Left colon (tissue), 2 donors: ENCODE data around the gene ANP32A. TPM values are rescaled to one million over a fixed set of nuclear protein-coding genes. Genes with fewer than 3 reads are reported as not detected.

ENCODE experiments used
- ATAC-seq: fragments of 200-7000 bp; cut with Tn5 transposase; one replicate; pipeline ENCODE4 v1.9.1; 2020; ENCODE audit warnings: mild to moderate bottlenecking, moderate library complexity
- DNase-seq, 2 donors: peaks; one replicate each; pipeline ENCODE4 v3.0.0-alpha.2; 2020
- intact Hi-C, 2 donors: fragments of 100-400 bp; cut with DNase I in 1 of 2; cut with micrococcal nuclease in 1 of 2; formaldehyde crosslinking; loops; one replicate each; pipeline versions ENCODE4 v1.11.2 to v1.14.0; 2022; cut with DNase I, micrococcal nuclease
- total RNA-seq, 2 donors: library from RNA; stranded (reverse); fragmentation: NEBNext Ultra II Directional; extraction: Animal tissue kit (Norgen Biotek cat#: 25700); gene quantifications; one replicate each; pipeline ENCODE4 v1.2.1, GENCODE V29; 2021
- donor health status: DM: no; HTN: no; CAD: no.
- donor health status: DM: yes; HTN: yes; CAD: no.

The ANP32A gene
- total RNA-seq, 2 donors from 2014 or later = 91.9 to 122 TPM

- DNase-seq = no peak
- intact Hi-C loops = loop anchor here (10.0 kb wide), 1 partner anchor 86 kb away; no protein-coding TSS in a partner anchor
- no peak for ATAC-seq
Observed at GRCh38 chr15:68789091-68789490, 31.6 kb downstream of the ANP32A start.

GRCh38 chr15:68788264-68788624, 32.5 kb downstream of the ANP32A start:
- intact Hi-C loops = loop anchor here (10.0 kb wide), 1 partner anchor 87 kb away; no protein-coding TSS in a partner anchor
- ATAC-seq (no peak), DNase-seq (no peak)

GRCh38 chr15:68787609-68788263, 33.0 kb downstream of the ANP32A start:
- intact Hi-C loops = loop anchor here (10.0 kb wide), 1 partner anchor 87 kb away; no protein-coding TSS in a partner anchor
- DNase-seq (peak; percentile 38 to 51), ATAC-seq (peak; percentile 76)

- ATAC-seq (no peak), DNase-seq (no peak)
- intact Hi-C loops = loop anchor here (10.0 kb wide), 1 partner anchor 88 kb away; no protein-coding TSS in a partner anchor
Observed at GRCh38 chr15:68786753-68787152, 33.9 kb downstream of the ANP32A start.

DNA sequence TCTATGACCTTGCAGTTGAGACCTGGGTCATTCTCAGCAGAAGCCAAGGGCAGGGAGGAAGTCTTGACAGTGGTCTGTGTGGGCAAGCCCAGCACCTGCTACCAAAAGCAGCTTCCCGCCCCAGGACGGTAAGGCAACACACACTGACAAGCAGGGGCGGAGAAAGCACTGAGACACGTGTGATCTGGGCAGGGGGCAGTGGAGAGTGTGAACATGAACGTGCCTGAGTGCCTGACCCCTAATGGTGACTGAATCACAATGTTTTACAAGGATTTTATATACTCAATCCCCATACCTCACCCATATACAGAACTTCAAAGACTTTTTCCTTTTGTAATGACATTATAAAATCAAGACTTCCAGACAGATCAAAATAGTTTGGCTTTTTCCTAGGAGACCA, 35.2 kb downstream of the ANP32A start:
- ATAC-seq (no peak), DNase-seq (no peak)
- intact Hi-C loops = loop anchor here (10.0 kb wide), 1 partner anchor 89 kb away; no protein-coding TSS in a partner anchor

GRCh38 chr15:68784206-68784605, 36.5 kb downstream of the ANP32A start:
- no peak for ATAC-seq
- intact Hi-C loops = loop anchor here (10.0 kb wide), 1 partner anchor 91 kb away; no protein-coding TSS in a partner anchor
- DNase-seq = no peak

DNA sequence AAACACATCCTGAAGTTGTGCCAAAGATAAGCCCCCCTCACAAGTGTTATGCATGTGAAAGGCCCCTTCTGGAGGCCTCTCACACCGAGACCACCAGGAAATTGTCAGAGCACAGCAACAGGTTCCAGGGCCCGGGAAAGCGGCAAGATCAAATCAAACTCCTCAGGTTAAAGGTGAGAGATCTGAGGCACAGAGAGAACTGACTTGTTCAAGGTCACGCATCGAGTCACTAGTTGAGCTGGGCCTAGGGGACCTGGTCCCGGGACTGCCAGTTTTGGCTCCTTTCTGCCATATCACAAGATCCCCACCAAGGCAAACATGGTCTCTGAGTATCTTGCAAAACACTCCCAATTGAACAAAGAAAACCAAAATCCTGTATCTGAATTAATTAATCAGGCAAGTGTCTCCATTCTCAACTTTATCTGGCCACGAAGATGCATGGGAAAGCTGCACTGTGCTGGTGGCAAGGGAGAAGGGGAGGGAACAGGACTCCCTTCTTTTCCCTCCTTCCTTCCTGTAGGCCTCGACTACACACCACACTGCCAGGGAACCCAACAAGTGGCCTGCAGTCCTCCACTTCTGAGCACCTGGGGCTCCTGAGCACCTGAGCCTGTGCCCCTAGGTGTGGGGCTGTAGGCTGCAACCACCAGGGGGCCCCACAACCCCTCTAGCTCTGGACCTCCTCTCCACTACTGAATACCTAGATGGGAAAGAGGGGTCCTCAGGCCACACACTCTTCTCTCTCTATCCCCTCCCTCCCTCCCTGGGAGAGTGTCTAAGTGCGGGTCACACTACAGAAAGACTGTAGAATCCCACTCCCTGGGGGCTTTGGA, 37.3 kb downstream of the ANP32A start:
- DNase-seq (peak; percentile 42 to 79), ATAC-seq (peak; percentile 69)
- intact Hi-C loops = loop anchor here (10.0 kb wide), 1 partner anchor 91 kb away; no protein-coding TSS in a partner anchor

GRCh38 chr15:68782589-68783161, 38.0 kb downstream of the ANP32A start:
- DNase-seq (no peak), ATAC-seq (no peak)
- intact Hi-C loops = loop anchor here (10.0 kb wide), 1 partner anchor 92 kb away; no protein-coding TSS in a partner anchor

GRCh38 chr15:68781766-68782588, 38.7 kb downstream of the ANP32A start:
- DNase-seq (no peak), ATAC-seq (no peak)
- intact Hi-C loops = loop anchor here (10.0 kb wide), 1 partner anchor 93 kb away; no protein-coding TSS in a partner anchor

DNA sequence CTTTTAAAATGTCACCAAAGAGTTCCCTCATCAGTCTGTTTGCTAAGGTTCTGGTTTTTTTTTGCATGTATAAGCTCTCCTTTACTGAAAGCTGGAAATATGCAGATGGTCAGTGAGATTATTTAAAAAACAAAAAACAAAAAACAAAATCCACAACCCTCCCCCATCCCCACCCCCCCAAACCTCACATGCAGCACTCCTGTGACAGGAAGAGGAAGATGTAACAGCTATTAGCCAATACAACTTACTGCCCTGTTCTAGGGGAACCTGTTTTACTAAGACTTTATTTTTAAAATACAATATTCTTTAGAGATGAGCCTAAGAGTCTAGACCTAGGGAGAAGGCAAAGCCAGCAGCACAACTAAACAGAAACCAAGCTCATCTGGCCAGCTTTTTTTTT, 39.5 kb downstream of the ANP32A start:
- ATAC-seq (no peak), DNase-seq (no peak)
- intact Hi-C loops = loop anchor here (10.0 kb wide), 1 partner anchor 94 kb away; no protein-coding TSS in a partner anchor

- intact Hi-C loops = no loop called here
- ATAC-seq (no peak), DNase-seq (no peak)
Observed at GRCh38 chr15:68778876-68779275, 41.8 kb downstream of the ANP32A start.

- ATAC-seq (no peak), DNase-seq (no peak)
- intact Hi-C loops = no loop called here
Observed at GRCh38 chr15:68776477-68777270, 44.0 kb downstream of the ANP32A start.

GRCh38 chr15:68775671-68776476, 44.8 kb downstream of the ANP32A start:
- ATAC-seq (no peak), DNase-seq (peak in 1 of 2 donors; percentile 48)
- intact Hi-C loops = no loop called here

- ATAC-seq (no peak), DNase-seq (no peak)
- intact Hi-C loops = no loop called here
Observed at GRCh38 chr15:68775236-68775577, 45.5 kb downstream of the ANP32A start.

- intact Hi-C loops = no loop called here
- ATAC-seq (no peak), DNase-seq (no peak)
Observed at GRCh38 chr15:68774521-68775235, 46.0 kb downstream of the ANP32A start.

- ATAC-seq (no peak), DNase-seq (no peak)
- intact Hi-C loops = no loop called here
Observed at GRCh38 chr15:68774120-68774519, 46.6 kb downstream of the ANP32A start.
